ENCODE results near the gene TEKT2.

DNA sequence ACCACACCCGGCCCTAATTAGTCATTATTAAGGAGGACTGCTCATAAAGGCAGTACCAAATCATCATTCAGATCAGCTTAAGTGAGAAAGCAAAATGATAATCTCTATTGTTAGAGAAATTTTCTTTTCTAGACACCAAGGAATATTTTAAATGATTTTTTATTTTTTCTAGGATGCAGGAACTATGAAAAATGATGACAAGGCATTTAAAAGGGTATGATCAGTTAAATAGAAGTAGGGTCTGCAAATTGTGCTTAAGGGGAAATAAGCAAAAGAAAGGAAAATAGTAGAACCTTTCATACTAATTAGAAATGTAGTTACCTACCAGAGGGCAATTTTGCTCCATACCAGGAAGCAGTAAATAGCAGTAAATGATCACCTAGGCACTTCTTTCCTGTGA lies 21.6 kb upstream of the TEKT2 start:
- no peak for TF ChIP-seq POLR2A (IDR thresholded peaks at IDR 0.05)
- TF ChIP-seq, protein P1, sequence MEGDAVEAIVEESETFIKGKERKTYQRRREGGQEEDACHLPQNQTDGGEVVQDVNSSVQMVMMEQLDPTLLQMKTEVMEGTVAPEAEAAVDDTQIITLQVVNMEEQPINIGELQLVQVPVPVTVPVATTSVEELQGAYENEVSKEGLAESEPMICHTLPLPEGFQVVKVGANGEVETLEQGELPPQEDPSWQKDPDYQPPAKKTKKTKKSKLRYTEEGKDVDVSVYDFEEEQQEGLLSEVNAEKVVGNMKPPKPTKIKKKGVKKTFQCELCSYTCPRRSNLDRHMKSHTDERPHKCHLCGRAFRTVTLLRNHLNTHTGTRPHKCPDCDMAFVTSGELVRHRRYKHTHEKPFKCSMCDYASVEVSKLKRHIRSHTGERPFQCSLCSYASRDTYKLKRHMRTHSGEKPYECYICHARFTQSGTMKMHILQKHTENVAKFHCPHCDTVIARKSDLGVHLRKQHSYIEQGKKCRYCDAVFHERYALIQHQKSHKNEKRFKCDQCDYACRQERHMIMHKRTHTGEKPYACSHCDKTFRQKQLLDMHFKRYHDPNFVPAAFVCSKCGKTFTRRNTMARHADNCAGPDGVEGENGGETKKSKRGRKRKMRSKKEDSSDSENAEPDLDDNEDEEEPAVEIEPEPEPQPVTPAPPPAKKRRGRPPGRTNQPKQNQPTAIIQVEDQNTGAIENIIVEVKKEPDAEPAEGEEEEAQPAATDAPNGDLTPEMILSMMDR (IDR thresholded peaks at IDR 0.05), result no peak

Data from Peyer's patch (tissue), 4 donors.